GM13976 (cell line): ENCODE measurements around the gene SH3RF3.

Source experiments
- DNase-seq: peaks from one replicate; pipeline ENCODE4 v3.0.0; 2012; ENCODE audit warnings: low spot score
- in situ Hi-C: fragments of 300-500 bp; cut with MboI; formaldehyde crosslinking; loops from one replicate; pipeline ENCODE4 v1.12.0; 2022; ENCODE audit warnings: low sequenced_read_pairs, mixed read lengths, inconsistent platforms; ENCODE audit not compliant: unreplicated experiment
- TF ChIP-seq, protein P1 (sequence below): IDR thresholded peaks from 2 replicates; pipeline ENCODE4 v1.5.1; 2012; ENCODE audit warnings: borderline replicate concordance, mild to moderate bottlenecking; ENCODE audit not compliant: insufficient read depth; ENCODE audit errors: extremely low read depth, missing control alignments, control extremely low read depth

Gene SH3RF3

GRCh38 chr2:109400102-109400501, 271.1 kb downstream of the SH3RF3 start:
- TF ChIP-seq, protein P1, sequence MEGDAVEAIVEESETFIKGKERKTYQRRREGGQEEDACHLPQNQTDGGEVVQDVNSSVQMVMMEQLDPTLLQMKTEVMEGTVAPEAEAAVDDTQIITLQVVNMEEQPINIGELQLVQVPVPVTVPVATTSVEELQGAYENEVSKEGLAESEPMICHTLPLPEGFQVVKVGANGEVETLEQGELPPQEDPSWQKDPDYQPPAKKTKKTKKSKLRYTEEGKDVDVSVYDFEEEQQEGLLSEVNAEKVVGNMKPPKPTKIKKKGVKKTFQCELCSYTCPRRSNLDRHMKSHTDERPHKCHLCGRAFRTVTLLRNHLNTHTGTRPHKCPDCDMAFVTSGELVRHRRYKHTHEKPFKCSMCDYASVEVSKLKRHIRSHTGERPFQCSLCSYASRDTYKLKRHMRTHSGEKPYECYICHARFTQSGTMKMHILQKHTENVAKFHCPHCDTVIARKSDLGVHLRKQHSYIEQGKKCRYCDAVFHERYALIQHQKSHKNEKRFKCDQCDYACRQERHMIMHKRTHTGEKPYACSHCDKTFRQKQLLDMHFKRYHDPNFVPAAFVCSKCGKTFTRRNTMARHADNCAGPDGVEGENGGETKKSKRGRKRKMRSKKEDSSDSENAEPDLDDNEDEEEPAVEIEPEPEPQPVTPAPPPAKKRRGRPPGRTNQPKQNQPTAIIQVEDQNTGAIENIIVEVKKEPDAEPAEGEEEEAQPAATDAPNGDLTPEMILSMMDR, result no peak
- DNase-seq, result no peak
- in situ Hi-C loops, result no loop called here

GRCh38 chr2:109401370-109401769, 272.4 kb downstream of the SH3RF3 start:
- no peak for DNase-seq
- in situ Hi-C loops, result no loop called here
- TF ChIP-seq, protein P1, result no peak

DNA sequence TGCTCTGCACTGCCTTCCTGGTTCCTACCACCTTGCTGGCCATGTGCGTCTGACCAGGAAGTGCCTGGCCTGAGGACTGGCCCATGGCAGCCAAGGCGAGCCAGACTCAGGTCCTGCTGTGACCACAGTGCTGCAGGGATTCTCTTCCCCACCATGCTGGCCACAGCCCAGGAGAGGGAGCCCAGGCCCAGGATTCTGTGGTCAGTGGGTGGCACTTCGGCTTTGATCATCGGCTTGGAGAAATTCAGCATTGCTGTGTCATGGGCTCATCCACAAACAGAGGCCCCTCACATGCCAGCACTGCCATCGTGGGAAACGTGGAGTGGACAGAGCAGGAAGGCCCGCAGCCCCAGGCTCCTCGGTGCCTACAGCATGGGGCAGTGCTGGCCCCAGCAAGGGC, 273.2 kb downstream of the SH3RF3 start:
- in situ Hi-C loops, result no loop called here
- TF ChIP-seq, protein P1, result no peak
- no peak for DNase-seq

- in situ Hi-C loops, result no loop called here
- TF ChIP-seq, protein P1, result no peak
Measured at GRCh38 chr2:109402980-109403840, 274.2 kb downstream of the SH3RF3 start.

GRCh38 chr2:109403841-109404201, 274.8 kb downstream of the SH3RF3 start:
- in situ Hi-C loops, result no loop called here
- DNase-seq, result no peak
- TF ChIP-seq, protein P1, result no peak

More at GRCh38 chr2:109402980-109403840, 274.2 kb downstream of the SH3RF3 start:
- DNase-seq, result no peak

DNA sequence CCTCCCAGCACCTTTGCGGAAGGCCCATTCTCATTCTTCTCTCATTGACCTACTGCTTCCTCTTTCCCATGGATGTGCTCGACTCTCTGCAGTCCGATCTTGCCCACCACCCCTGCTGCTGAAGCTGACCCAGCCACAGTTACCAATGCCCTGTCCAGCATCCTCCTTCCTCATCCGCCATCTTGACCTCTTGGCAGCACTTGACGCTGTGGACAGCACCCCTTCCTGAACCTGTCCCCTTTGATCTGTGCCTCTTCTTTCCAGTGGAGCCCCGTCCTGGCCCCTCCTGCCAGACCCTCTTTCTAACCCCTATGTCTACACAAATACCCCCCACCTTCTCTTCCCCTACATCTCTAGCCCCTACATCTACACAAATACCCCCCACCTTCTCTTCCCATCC, 275.7 kb downstream of the SH3RF3 start:
- DNase-seq, result no peak
- in situ Hi-C loops, result no loop called here
- TF ChIP-seq, protein P1, result no peak
